OCI-LY7 (cell line): ENCODE data around the gene CWC27. TPM values are rescaled to one million over a fixed set of nuclear protein-coding genes. Genes with fewer than 3 reads are reported as not detected.

Experiments
- BruUV-seq: library from RNA; stranded (reverse); fragments of 400-500 nt; replicated peaks from 2 replicates; lab custom pipeline; 2021; lab: Mats Ljungman, UMichigan
- CTCF ChIA-PET: fragments of 300-600 bp; sonication (Branson Sonifier 250); formaldehyde crosslinking; loops from one replicate; lab custom pipeline; 2022; ENCODE audit warnings: antibody characterized with exemption; ENCODE audit not compliant: unreplicated experiment; lab: Charles Lee
- POLR2A ChIA-PET: fragments of 300-600 bp; sonication (Branson Sonifier 250); formaldehyde crosslinking; loops from one replicate; lab custom pipeline; 2022; ENCODE audit warnings: antibody characterized with exemption; lab: Charles Lee
- DNase-seq: peaks from one replicate; pipeline ENCODE4 v3.0.0-alpha.2; 2015; ENCODE audit warnings: low spot score
- H2AFZ ChIP-seq: fragments of 200-600 bp; sonication (generic), shearing (Covaris generic); 2 replicates; pipeline ENCODE4 v1.6.1; 2014; ENCODE audit warnings: mild to moderate bottlenecking, antibody characterized with exemption, low read length, moderate library complexity
- H3K27ac ChIP-seq: fragments of 200-600 bp; sonication (generic); 2 replicates; pipeline ENCODE4 v1.5.1; 2014; ENCODE audit warnings: mixed run types, low read depth, mild to moderate bottlenecking, moderate library complexity, low read length, inconsistent platforms; ENCODE audit not compliant: poor library complexity, severe bottlenecking
- H3K36me3 ChIP-seq: fragments of 200-600 bp; sonication (generic); 2 replicates; pipeline ENCODE4 v1.6.1; 2014; ENCODE audit warnings: mild to moderate bottlenecking, antibody characterized with exemption, low read length, moderate library complexity, mixed read lengths; ENCODE audit not compliant: insufficient read depth
- H3K4me1 ChIP-seq: fragments of 200-600 bp; sonication (generic); 2 replicates; pipeline ENCODE4 v1.5.1; 2014; ENCODE audit warnings: mild to moderate bottlenecking, low read length; ENCODE audit not compliant: insufficient read depth, poor library complexity, severe bottlenecking
- H3K4me2 ChIP-seq: fragments of 200-600 bp; sonication (generic); 2 replicates; pipeline ENCODE4 v1.6.1; 2014; ENCODE audit warnings: mild to moderate bottlenecking, low read length
- H3K4me3 ChIP-seq: fragments of 200-600 bp; sonication (generic); 2 replicates; pipeline ENCODE4 v1.5.1; 2014; ENCODE audit warnings: mild to moderate bottlenecking, low read depth, low read length; ENCODE audit not compliant: poor library complexity, severe bottlenecking
- H3K79me2 ChIP-seq: fragments of 200-600 bp; sonication (generic); 2 replicates; pipeline ENCODE4 v1.6.1; 2016; ENCODE audit warnings: low read depth, mild to moderate bottlenecking, low read length, moderate library complexity, mixed read lengths; ENCODE audit not compliant: insufficient read depth
- H3K9me2 ChIP-seq: fragments of 200-600 bp; sonication (generic); 2 replicates; pipeline ENCODE4 v1.6.1; 2016; ENCODE audit warnings: mild to moderate bottlenecking, low read length, mixed read lengths; ENCODE audit not compliant: insufficient read depth
- H3K9me3 ChIP-seq: fragments of 200-600 bp; sonication (generic); 2 replicates; pipeline ENCODE4 v1.6.1; 2014; ENCODE audit warnings: mild to moderate bottlenecking, mixed run types, low read length, mixed read lengths
- H4K20me1 ChIP-seq: fragments of 200-600 bp; sonication (generic); 2 replicates; pipeline ENCODE4 v1.6.1; 2014; ENCODE audit warnings: mild to moderate bottlenecking, antibody characterized with exemption, low read length, moderate library complexity, mixed read lengths; ENCODE audit not compliant: insufficient read depth
- EZH2phosphoT487 ChIP-seq: fragments of 200-600 bp; sonication (generic); IDR thresholded peaks from 2 replicates; pipeline ENCODE4 v1.6.1; 2018; ENCODE audit warnings: low read depth, borderline replicate concordance, mild to moderate bottlenecking, mixed run types, antibody characterized with exemption, low read length, moderate library complexity, mixed read lengths
- intact Hi-C: fragments of 100-400 bp; cut with micrococcal nuclease; formaldehyde crosslinking; loops from one replicate; pipeline ENCODE4 v1.10.0; 2022; ENCODE audit not compliant: unreplicated experiment
- total RNA-seq, 2 experiments: library from RNA; depleted of rRNA in 1 of 2; stranded (reverse); fragments of >200 nt in 1 of 2; shearing (Covaris generic) in 1 of 2; gene quantifications; 2 replicates each; pipeline ENCODE4 v1.2.3, GENCODE V29; 2014 to 2022
- TF ChIP-seq, protein P1 (sequence below): fragments of 200-600 bp; sonication (generic); conservative IDR thresholded peaks from 2 replicates; pipeline ENCODE4 v1.5.1; 2014; ENCODE audit warnings: mild to moderate bottlenecking, antibody characterized with exemption, low read length, moderate library complexity, mixed read lengths

CWC27 gene
- total RNA-seq, 2 experiments from 2014 or later = 15.4 to 33.1 TPM

DNA sequence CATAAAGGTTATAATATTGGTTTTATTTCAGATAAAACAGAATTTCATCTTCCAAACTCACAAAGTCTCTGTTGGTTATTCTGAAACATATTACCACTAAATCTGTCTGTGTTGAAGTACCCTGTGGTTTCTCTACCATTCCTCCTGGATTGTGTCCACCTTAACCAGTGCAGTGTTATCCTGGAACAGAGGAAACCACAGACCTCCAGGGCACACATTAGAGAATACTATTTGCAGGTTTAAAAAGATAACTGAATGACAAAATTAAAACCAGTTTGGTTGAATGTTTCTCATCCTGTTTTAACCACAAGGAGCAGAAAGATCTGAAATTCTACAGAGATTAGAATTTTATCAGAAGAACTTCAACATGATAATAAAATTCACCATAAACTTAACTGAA, 251.8 kb downstream of the CWC27 start:
- TF ChIP-seq EZH2phosphoT487 = no peak
- TF ChIP-seq, protein P1, sequence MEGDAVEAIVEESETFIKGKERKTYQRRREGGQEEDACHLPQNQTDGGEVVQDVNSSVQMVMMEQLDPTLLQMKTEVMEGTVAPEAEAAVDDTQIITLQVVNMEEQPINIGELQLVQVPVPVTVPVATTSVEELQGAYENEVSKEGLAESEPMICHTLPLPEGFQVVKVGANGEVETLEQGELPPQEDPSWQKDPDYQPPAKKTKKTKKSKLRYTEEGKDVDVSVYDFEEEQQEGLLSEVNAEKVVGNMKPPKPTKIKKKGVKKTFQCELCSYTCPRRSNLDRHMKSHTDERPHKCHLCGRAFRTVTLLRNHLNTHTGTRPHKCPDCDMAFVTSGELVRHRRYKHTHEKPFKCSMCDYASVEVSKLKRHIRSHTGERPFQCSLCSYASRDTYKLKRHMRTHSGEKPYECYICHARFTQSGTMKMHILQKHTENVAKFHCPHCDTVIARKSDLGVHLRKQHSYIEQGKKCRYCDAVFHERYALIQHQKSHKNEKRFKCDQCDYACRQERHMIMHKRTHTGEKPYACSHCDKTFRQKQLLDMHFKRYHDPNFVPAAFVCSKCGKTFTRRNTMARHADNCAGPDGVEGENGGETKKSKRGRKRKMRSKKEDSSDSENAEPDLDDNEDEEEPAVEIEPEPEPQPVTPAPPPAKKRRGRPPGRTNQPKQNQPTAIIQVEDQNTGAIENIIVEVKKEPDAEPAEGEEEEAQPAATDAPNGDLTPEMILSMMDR = no peak
- ChIA-PET POLR2A (no interaction called here), CTCF (no interaction called here)
- Histone ChIP-seq H3K79me2 (no peaks in the 10 kb centered on the region), H4K20me1 (peaks cover 5% of the 10 kb centered on the region; the same call in 1 of the 2 replicates), H3K36me3 (no peaks in the 10 kb centered on the region), H2AFZ (no peak overlapping the region), H3K4me2 (no peak overlapping the region), H3K9me2 (no peaks in the 10 kb centered on the region), H3K4me3 (no peak overlapping the region), H3K4me1 (peaks cover 21% of the 10 kb centered on the region), H3K27ac (no peak overlapping the region), H3K9me3 (peaks cover 2% of the 10 kb centered on the region; the same call in 1 of the 2 replicates)
- DNase-seq = no peak
- intact Hi-C loops = no loop called here
- no TSS peak for BruUV-seq

DNA sequence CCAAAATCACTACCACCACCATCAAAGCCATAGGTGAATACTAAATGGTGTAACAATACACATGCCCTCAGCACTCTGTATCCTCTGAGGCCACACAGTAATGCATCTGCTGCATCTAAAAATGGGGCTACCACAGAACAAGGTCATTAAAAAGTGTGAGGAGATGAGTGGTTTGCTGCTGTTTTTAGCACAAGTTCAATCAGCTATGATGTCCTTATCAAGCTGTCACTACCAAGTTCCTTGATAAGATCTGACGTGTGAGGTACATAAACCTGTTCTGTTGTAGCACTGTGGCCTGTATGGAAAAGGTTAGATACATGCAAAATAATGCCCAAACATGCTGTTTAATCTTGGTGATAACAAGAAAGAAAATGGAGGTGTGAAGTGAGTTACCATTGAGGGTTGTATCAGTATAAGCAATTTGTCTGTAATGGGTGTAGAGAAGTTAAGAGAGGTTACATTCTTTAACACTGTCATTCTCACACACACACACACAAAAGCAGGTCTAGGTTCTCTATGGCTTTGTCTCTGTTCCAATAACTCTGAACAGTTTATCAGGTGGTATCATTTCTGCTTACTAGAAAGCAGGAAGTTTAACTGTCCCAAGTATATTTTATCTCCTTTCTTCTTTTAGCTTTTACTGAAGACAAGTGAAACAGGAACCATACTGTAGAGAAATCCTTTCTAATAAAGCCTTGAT, 252.9 kb downstream of the CWC27 start:
- Histone ChIP-seq H3K4me2 (peak overlapping the region; percentile 37), H4K20me1 (peaks cover 5% of the 10 kb centered on the region; the same call in 1 of the 2 replicates), H3K4me3 (no peak overlapping the region), H3K4me1 (peaks cover 33% of the 10 kb centered on the region), H3K27ac (no peak overlapping the region), H2AFZ (no peak overlapping the region), H3K9me2 (no peaks in the 10 kb centered on the region), H3K9me3 (peaks cover 7% of the 10 kb centered on the region; the same call in 1 of the 2 replicates), H3K79me2 (no peaks in the 10 kb centered on the region), H3K36me3 (no peaks in the 10 kb centered on the region)
- no TSS peak for BruUV-seq
- peak; percentile 62 for DNase-seq
- intact Hi-C loops = loop anchor here (2.0 kb wide), 1 partner anchor 65 kb away; no protein-coding TSS in a partner anchor
- TF ChIP-seq EZH2phosphoT487 = no peak
- TF ChIP-seq, protein P1 = no peak
- ChIA-PET POLR2A (interaction anchor here (0.6 to 1.4 kb wide), 5 partner anchors 11 to 638 kb away, joined by 3 to 4 read pairs (median 3); no protein-coding TSS in a partner anchor), CTCF (no interaction called here)

DNA sequence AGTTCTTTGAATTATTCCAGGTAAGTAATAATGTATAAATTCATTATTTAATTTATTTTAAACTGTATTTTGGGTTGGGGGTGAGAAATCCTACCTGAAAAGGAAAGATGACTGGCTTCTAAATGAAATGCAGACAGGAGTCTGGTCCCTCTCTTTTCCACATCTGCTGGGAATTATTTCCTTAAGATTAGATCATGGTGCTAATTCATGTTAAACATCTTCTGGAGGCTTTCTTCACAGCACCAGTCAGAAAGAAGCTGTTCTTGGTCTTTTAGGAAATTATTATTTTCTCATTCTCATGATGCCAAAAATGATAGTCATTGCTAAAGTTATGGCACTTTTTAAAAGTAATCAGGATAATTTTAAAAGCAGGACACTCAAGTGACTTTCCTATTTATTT, 254.2 kb downstream of the CWC27 start:
- ChIA-PET POLR2A (interaction anchor here (0.6 to 1.4 kb wide), 2 partner anchors 10 to 82 kb away, joined by 4 to 7 read pairs; no protein-coding TSS in a partner anchor), CTCF (no interaction called here)
- H3K9me3 ChIP-seq = peaks cover 7% of the 10 kb centered on the region; the same call in 1 of the 2 replicates
- no peak overlapping the region for H3K4me3 ChIP-seq
- BruUV-seq = no TSS peak
- H3K9me2 ChIP-seq = no peaks in the 10 kb centered on the region
- DNase-seq = no peak
- no peaks in the 10 kb centered on the region for H3K36me3 ChIP-seq
- H3K4me2 ChIP-seq = no peak overlapping the region
- intact Hi-C loops = loop anchor here (2.0 kb wide), 1 partner anchor 66 kb away; no protein-coding TSS in a partner anchor
- no peaks in the 10 kb centered on the region for H3K79me2 ChIP-seq
- TF ChIP-seq, protein P1 = no peak
- no peak for TF ChIP-seq EZH2phosphoT487
- no peak overlapping the region for H3K27ac ChIP-seq
- H4K20me1 ChIP-seq = peaks cover 5% of the 10 kb centered on the region; the same call in 1 of the 2 replicates
- no peak overlapping the region for H2AFZ ChIP-seq
- H3K4me1 ChIP-seq = peaks cover 46% of the 10 kb centered on the region
